C4-2B (cell line): ENCODE data around the gene GBX2.

ENCODE experiments used
- H3K27ac ChIP-seq: fragments of 450-650 bp; 2 replicates; pipeline ENCODE4 v1.5.1; 2017
- CTCF ChIP-seq: fragments of 450-650 bp; conservative IDR thresholded peaks from 2 replicates; pipeline ENCODE4 v1.5.1; 2017; ENCODE audit warnings: mild to moderate bottlenecking
- ZFX ChIP-seq: fragments of 450-650 bp; IDR thresholded peaks from 2 replicates; pipeline ENCODE4 v1.6.1; 2017

Gene GBX2

GRCh38 chr2:236165842-236166795 is 2.1 kb downstream of the GBX2 start:
- TF ChIP-seq CTCF (no peak), ZFX (no peak)
- no peak overlapping the region for H3K27ac ChIP-seq

- no peak for TF ChIP-seq CTCF
- no peak for TF ChIP-seq ZFX
- no peak overlapping the region for H3K27ac ChIP-seq
Observed at GRCh38 chr2:236164925-236165841, 3.0 kb downstream of the GBX2 start.

- H3K27ac ChIP-seq: no peak overlapping the region
- TF ChIP-seq CTCF (no peak), ZFX (no peak)
Observed at GRCh38 chr2:236164201-236164924, 3.8 kb downstream of the GBX2 start.

GRCh38 chr2:236163471-236164200 is 4.5 kb downstream of the GBX2 start:
- H3K27ac ChIP-seq: no peak overlapping the region
- no peak for TF ChIP-seq ZFX
- TF ChIP-seq CTCF: no peak

- TF ChIP-seq CTCF: no peak
- no peak for TF ChIP-seq ZFX
- H3K27ac ChIP-seq: no peak overlapping the region
Observed at GRCh38 chr2:236162882-236163470, 5.2 kb downstream of the GBX2 start.
